HepG2 (cell line): Measurements from ENCODE around the gene AGBL3. TPM values are rescaled to one million over a fixed set of nuclear protein-coding genes. Genes with fewer than 3 reads are reported as not detected.

Experiments used
- ATM ChIP-seq: fragments of 450-650 bp; IDR thresholded peaks from 2 replicates; pipeline ENCODE4 v1.7.1; 2017; ENCODE audit warnings: mild to moderate bottlenecking, borderline replicate concordance
- GLI4 ChIP-seq: sonication (generic); formaldehyde crosslinking; IDR thresholded peaks from 2 replicates; pipeline ENCODE4 v1.5.1; 2020; ENCODE audit warnings: missing genetic modification reagents, mild to moderate bottlenecking, moderate library complexity, borderline replicate concordance
- GZF1 ChIP-seq: sonication (generic); formaldehyde crosslinking; IDR thresholded peaks from 2 replicates; pipeline ENCODE4 v1.5.1; 2020; ENCODE audit warnings: mild to moderate bottlenecking, missing genetic modification reagents
- KDM4B ChIP-seq: sonication (generic); formaldehyde crosslinking; IDR thresholded peaks from 2 replicates; pipeline ENCODE4 v1.4.0; 2020; ENCODE audit warnings: missing genetic modification reagents
- KDM6A ChIP-seq: IDR thresholded peaks from 2 replicates; pipeline ENCODE4 v1.6.1; 2016; ENCODE audit warnings: low read depth
- MATR3 ChIP-seq: sonication (generic); formaldehyde crosslinking; IDR thresholded peaks from 2 replicates; pipeline ENCODE4 v1.4.0; 2020; ENCODE audit warnings: missing genetic modification reagents
- MTF2 ChIP-seq: sonication (generic); formaldehyde crosslinking; IDR thresholded peaks from 2 replicates; pipeline ENCODE4 v1.5.0; 2020; ENCODE audit warnings: missing genetic modification reagents, borderline replicate concordance
- MYPOP ChIP-seq: sonication (generic); formaldehyde crosslinking; IDR thresholded peaks from 2 replicates; pipeline ENCODE4 v1.8.1; 2023; ENCODE audit warnings: mild to moderate bottlenecking, moderate library complexity, missing genetic modification reagents
- PPARG ChIP-seq: conservative IDR thresholded peaks from 2 replicates; pipeline ENCODE4 v1.6.1; 2016; ENCODE audit warnings: missing biosample characterization, missing genetic modification reagents
- SIN3A ChIP-seq: IDR thresholded peaks from 2 replicates; pipeline ENCODE4 v1.6.1; 2011; ENCODE audit warnings: low read depth, mild to moderate bottlenecking, control low read depth, low read length, borderline replicate concordance
- SIX4 ChIP-seq: sonication (generic); formaldehyde crosslinking; IDR thresholded peaks from 2 replicates; pipeline ENCODE4 v1.4.0; 2020; ENCODE audit warnings: missing genetic modification reagents
- ZBTB39 ChIP-seq: sonication (generic); formaldehyde crosslinking; IDR thresholded peaks from 2 replicates; pipeline ENCODE4 v1.5.0; 2020; ENCODE audit warnings: missing genetic modification reagents
- ZC3H4 ChIP-seq: sonication (generic); formaldehyde crosslinking; IDR thresholded peaks from 2 replicates; pipeline ENCODE4 v1.4.0; 2020; ENCODE audit warnings: missing genetic modification reagents, borderline replicate concordance
- ZNF232 ChIP-seq: sonication (generic); formaldehyde crosslinking; IDR thresholded peaks from 2 replicates; pipeline ENCODE4 v1.4.0; 2020; ENCODE audit warnings: missing genetic modification reagents, borderline replicate concordance
- ZNF383 ChIP-seq: sonication (generic); formaldehyde crosslinking; IDR thresholded peaks from 2 replicates; pipeline ENCODE4 v1.4.0; 2020; ENCODE audit warnings: missing genetic modification reagents, mild to moderate bottlenecking, borderline replicate concordance
- ZNF766 ChIP-seq: sonication (generic); formaldehyde crosslinking; IDR thresholded peaks from 2 replicates; pipeline ENCODE4 v1.5.0; 2020; ENCODE audit warnings: missing genetic modification reagents, borderline replicate concordance
- polyA plus RNA-seq, 8 experiments: library from polyadenylated mRNA; depleted of rRNA in 3 of 8; stranded (reverse) in 7 of 8; unstranded in 1 of 8; fragments of >200 nt; fragmentation: Illumina TruSeq in 4 of 8; extraction: Trizol in 4 of 8; gene quantifications; 2 replicates each; pipeline versions ENCODE4 v1.2.1 to v1.2.3, GENCODE V29; 2011 to 2016; ENCODE audit warnings: low read depth in 4 of 8, missing spikeins in 1 of 8, mixed read lengths in 1 of 8; ENCODE audit not compliant: insufficient read depth in 1 of 8
- total RNA-seq, 5 experiments: library from RNA; depleted of rRNA; stranded (reverse); fragments of >200 nt; fragmentation: Illumina TruSeq; extraction: Trizol; gene quantifications; 2 replicates each; pipeline ENCODE4 v1.2.3, GENCODE V29; 2016; ENCODE audit warnings: low read depth in 1 of 5
- TF ChIP-seq, protein P1 (sequence below): sonication (generic); formaldehyde crosslinking; conservative IDR thresholded peaks from 2 replicates; pipeline ENCODE4 v1.4.0; 2020; ENCODE audit warnings: mild to moderate bottlenecking, missing genetic modification reagents, moderate library complexity
- TF ChIP-seq, protein P2 (sequence below): sonication (generic); formaldehyde crosslinking; IDR thresholded peaks from 2 replicates; pipeline ENCODE4 v1.4.0; 2020; ENCODE audit warnings: missing genetic modification reagents

AGBL3 gene
- total and polyA plus RNA-seq, 2 of the 13 experiments (the other 11 are each of a cell fraction or from before 2014, with no cell fraction given), result 2.2 to 7.2 TPM

DNA sequence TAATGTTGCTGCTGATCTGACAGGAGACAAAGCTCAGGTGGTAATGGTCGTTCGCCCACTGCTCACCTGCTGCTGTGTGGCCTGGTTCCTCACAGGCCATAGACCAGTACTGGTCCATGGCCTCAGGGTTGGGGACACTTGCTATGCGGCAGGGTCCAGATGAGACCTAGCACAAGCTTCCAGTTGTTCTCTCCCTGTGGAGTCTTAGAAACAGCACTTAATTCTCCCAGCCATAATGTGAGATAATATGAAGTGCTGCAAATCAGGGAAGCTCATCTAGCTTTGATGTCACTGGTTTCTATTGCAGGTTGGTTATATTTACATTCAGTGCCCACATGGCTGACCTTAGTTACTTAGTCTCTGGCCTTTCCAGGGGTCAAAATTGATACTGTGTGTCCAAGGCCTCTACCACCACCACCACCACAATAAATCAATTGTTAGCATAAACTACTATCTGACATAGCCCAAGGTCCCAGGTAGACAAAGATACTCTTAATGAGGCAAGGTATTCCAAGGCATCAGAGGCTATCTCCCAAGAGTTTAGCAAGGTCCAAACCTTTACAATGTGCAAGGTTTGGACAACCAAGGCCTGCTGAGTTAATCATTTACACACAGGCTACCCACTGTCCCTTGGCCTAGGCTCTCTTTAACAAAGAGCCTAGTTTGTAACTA is 11.0 kb downstream of the AGBL3 start (continued):
- TF ChIP-seq ZBTB39 (peak; percentile 86), MTF2 (CRISPR knock-in tag) (no peak), GLI4 (CRISPR knock-in tag) (0 out of 2 replicates have a peak, but pooled peaks have one; percentile 39), GZF1 (CRISPR knock-in tag) (no peak), ZNF383 (CRISPR knock-in tag) (no peak), ZNF232 (CRISPR knock-in tag) (no peak), PPARG (CRISPR knock-in tag) (peak; percentile 67; the same call in 1 of the 2 replicates), KDM4B (CRISPR knock-in tag) (0 out of 2 replicates have a peak, but pooled peaks have one; percentile 26), SIN3A (no peak), MATR3 (CRISPR knock-in tag) (no peak), SIX4 (CRISPR knock-in tag) (peak; percentile 25; the same call in 1 of the 2 replicates), MYPOP (CRISPR knock-in tag) (peak; percentile 72; the same call in 1 of the 2 replicates), KDM6A (peak; percentile 76; the same call in 1 of the 2 replicates), ATM (no peak), ZNF766 (CRISPR knock-in tag) (no peak), ZC3H4 (CRISPR knock-in tag) (no peak)
- TF ChIP-seq, protein P1, sequence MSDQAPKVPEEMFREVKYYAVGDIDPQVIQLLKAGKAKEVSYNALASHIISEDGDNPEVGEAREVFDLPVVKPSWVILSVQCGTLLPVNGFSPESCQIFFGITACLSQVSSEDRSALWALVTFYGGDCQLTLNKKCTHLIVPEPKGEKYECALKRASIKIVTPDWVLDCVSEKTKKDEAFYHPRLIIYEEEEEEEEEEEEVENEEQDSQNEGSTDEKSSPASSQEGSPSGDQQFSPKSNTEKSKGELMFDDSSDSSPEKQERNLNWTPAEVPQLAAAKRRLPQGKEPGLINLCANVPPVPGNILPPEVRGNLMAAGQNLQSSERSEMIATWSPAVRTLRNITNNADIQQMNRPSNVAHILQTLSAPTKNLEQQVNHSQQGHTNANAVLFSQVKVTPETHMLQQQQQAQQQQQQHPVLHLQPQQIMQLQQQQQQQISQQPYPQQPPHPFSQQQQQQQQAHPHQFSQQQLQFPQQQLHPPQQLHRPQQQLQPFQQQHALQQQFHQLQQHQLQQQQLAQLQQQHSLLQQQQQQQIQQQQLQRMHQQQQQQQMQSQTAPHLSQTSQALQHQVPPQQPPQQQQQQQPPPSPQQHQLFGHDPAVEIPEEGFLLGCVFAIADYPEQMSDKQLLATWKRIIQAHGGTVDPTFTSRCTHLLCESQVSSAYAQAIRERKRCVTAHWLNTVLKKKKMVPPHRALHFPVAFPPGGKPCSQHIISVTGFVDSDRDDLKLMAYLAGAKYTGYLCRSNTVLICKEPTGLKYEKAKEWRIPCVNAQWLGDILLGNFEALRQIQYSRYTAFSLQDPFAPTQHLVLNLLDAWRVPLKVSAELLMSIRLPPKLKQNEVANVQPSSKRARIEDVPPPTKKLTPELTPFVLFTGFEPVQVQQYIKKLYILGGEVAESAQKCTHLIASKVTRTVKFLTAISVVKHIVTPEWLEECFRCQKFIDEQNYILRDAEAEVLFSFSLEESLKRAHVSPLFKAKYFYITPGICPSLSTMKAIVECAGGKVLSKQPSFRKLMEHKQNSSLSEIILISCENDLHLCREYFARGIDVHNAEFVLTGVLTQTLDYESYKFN (CRISPR knock-in tag), result peak; percentile 99
- TF ChIP-seq, protein P2, sequence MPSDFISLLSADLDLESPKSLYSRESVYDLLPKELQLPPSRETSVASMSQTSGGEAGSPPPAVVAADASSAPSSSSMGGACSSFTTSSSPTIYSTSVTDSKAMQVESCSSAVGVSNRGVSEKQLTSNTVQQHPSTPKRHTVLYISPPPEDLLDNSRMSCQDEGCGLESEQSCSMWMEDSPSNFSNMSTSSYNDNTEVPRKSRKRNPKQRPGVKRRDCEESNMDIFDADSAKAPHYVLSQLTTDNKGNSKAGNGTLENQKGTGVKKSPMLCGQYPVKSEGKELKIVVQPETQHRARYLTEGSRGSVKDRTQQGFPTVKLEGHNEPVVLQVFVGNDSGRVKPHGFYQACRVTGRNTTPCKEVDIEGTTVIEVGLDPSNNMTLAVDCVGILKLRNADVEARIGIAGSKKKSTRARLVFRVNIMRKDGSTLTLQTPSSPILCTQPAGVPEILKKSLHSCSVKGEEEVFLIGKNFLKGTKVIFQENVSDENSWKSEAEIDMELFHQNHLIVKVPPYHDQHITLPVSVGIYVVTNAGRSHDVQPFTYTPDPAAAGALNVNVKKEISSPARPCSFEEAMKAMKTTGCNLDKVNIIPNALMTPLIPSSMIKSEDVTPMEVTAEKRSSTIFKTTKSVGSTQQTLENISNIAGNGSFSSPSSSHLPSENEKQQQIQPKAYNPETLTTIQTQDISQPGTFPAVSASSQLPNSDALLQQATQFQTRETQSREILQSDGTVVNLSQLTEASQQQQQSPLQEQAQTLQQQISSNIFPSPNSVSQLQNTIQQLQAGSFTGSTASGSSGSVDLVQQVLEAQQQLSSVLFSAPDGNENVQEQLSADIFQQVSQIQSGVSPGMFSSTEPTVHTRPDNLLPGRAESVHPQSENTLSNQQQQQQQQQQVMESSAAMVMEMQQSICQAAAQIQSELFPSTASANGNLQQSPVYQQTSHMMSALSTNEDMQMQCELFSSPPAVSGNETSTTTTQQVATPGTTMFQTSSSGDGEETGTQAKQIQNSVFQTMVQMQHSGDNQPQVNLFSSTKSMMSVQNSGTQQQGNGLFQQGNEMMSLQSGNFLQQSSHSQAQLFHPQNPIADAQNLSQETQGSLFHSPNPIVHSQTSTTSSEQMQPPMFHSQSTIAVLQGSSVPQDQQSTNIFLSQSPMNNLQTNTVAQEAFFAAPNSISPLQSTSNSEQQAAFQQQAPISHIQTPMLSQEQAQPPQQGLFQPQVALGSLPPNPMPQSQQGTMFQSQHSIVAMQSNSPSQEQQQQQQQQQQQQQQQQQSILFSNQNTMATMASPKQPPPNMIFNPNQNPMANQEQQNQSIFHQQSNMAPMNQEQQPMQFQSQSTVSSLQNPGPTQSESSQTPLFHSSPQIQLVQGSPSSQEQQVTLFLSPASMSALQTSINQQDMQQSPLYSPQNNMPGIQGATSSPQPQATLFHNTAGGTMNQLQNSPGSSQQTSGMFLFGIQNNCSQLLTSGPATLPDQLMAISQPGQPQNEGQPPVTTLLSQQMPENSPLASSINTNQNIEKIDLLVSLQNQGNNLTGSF, result no peak
